Fibroblast of skin of scalp (primary cell): ENCODE measurements around the gene TMCO1.
"Not testable (repeated sequence)": the region's sequence is repeated elsewhere in the genome, so short reads cannot be mapped to it uniquely, and the experiment has no call there.

Experiments
- DNase-seq: peaks from one replicate; pipeline ENCODE4 v3.0.0-alpha.2; 2013

The TMCO1 gene

GRCh38 chr1:165686121-165686970 is 82.3 kb downstream of the TMCO1 start:
- DNase-seq = no peak

- no peak for DNase-seq
Measured at GRCh38 chr1:165683848-165684485, 84.7 kb downstream of the TMCO1 start.

DNA sequence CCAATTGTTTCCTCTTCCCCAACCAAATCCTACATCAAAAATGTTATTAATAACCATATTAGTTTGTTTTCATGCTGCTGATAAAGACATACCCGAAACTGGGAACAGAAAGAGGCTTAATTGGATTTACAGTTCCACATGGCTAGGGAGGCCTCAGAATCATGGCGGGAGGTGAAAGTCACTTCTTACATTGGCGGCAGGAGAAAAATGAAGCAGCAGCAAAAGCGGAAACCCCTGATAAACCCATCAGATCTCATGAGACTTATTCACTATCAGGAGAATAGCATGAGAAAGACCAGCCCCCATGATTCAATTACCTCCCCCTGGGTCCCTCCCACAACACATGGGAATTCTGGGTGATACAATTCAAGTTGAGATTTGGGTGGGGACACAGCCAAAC is 87.9 kb downstream of the TMCO1 start:
- DNase-seq = not testable (repeated sequence)

GRCh38 chr1:165680303-165680702 is 88.4 kb downstream of the TMCO1 start:
- DNase-seq = no peak

GRCh38 chr1:165679282-165680036 is 89.2 kb downstream of the TMCO1 start:
- DNase-seq = no peak

DNA sequence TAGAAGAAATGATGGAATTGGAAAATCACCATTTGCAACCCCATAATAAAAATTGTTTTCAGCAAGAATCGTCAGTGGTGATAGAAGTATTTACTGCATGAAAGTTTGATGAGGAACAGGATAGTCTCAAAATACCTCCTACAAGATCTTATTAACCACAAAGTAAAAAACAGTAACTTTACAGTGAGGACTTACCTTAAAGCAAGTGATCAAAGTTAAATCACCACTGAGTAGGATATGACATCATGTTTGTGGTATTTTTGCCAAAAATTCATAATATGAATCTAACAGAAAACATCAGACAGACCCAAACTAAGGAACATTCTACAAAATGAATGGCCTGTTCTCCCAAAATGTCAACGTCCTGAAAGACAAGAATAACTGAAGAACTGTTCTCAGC is 90.2 kb downstream of the TMCO1 start:
- no peak for DNase-seq
